Glutamatergic neuron (in vitro differentiated cells): ENCODE results near the gene PGPEP1. TPM values are rescaled to one million over a fixed set of nuclear protein-coding genes. Genes with fewer than 3 reads are reported as not detected.

ENCODE experiments used
- DNase-seq: peaks from one replicate; pipeline ENCODE4 v3.0.0; 2022
- H3K27ac Mint-ChIP-seq: one replicate; pipeline ENCODE4 v1.8.0; 2020; ENCODE audit warnings: mild to moderate bottlenecking, mixed read lengths, inconsistent platforms; ENCODE audit not compliant: unreplicated experiment
- H3K27me3 Mint-ChIP-seq: one replicate; pipeline ENCODE4 v1.8.0; 2020; ENCODE audit warnings: mild to moderate bottlenecking, moderate library complexity, mixed read lengths, inconsistent platforms; ENCODE audit not compliant: unreplicated experiment
- H3K36me3 Mint-ChIP-seq: one replicate; pipeline ENCODE4 v1.8.0; 2020; ENCODE audit warnings: mild to moderate bottlenecking, mixed read lengths, inconsistent platforms; ENCODE audit not compliant: unreplicated experiment
- H3K4me1 Mint-ChIP-seq: one replicate; pipeline ENCODE4 v1.8.0; 2020; ENCODE audit warnings: mild to moderate bottlenecking, low read depth, mixed read lengths, inconsistent platforms; ENCODE audit not compliant: unreplicated experiment
- H3K4me3 Mint-ChIP-seq: one replicate; pipeline ENCODE4 v1.8.0; 2020; ENCODE audit warnings: mild to moderate bottlenecking, mixed read lengths, inconsistent platforms; ENCODE audit not compliant: unreplicated experiment
- H3K9me3 Mint-ChIP-seq: one replicate; pipeline ENCODE4 v1.8.0; 2020; ENCODE audit warnings: mild to moderate bottlenecking, moderate library complexity, mixed read lengths, inconsistent platforms; ENCODE audit not compliant: unreplicated experiment
- CTCF ChIP-seq: fragments of 200-600 bp; sonication (generic); IDR thresholded peaks from one replicate; pipeline ENCODE4 v1.5.0; 2021; ENCODE audit not compliant: partially characterized antibody, unreplicated experiment
- total RNA-seq: library from RNA; stranded (reverse); fragmentation: NEBNext Ultra II Directional; extraction: Animal tissue kit (Norgen Biotek cat#: 25700); gene quantifications from one replicate; pipeline ENCODE4 v1.2.1, GENCODE V29; 2021; ENCODE audit not compliant: unreplicated experiment

PGPEP1 gene
- total RNA-seq, 1 donor from 2014 or later = 25.6 TPM

- Mint-ChIP-seq H3K9me3 (peaks cover 1% of the 10 kb centered on the region), H3K36me3 (no peaks in the 10 kb centered on the region), H3K4me1 (peaks cover 3% of the 10 kb centered on the region), H3K27me3 (peaks cover 7% of the 10 kb centered on the region), H3K4me3 (no peak overlapping the region), H3K27ac (no peak overlapping the region)
- peak; percentile 91 for DNase-seq
- peak; percentile 100 for TF ChIP-seq CTCF
These were observed 47.9 kb downstream of the PGPEP1 start for GRCh38 chr19:18388100-18388959.

GRCh38 chr19:18388960-18389725 is 48.7 kb downstream of the PGPEP1 start:
- Mint-ChIP-seq H3K4me3 (no peak overlapping the region), H3K9me3 (peaks cover 1% of the 10 kb centered on the region), H3K36me3 (no peaks in the 10 kb centered on the region), H3K4me1 (peaks cover 3% of the 10 kb centered on the region), H3K27me3 (peaks cover 8% of the 10 kb centered on the region), H3K27ac (no peak overlapping the region)
- no peak for DNase-seq
- TF ChIP-seq CTCF = no peak

DNA sequence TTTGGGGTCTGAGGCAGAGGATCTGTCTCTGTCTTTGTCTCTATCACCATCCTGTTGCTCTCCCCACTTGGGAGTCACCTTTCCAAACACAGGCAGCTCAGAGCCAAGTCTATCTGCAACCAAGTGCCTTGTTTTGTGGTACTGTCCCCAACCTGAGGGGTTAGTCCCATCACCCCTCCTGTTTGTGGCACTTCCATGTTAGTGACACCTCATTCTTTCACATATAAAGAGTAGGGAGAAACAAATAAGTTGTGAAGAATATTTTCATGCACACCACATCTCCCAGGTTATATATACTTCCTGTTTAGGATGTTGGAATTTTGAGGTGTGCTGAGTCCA is 49.3 kb downstream of the PGPEP1 start:
- no peak for DNase-seq
- Mint-ChIP-seq H3K9me3 (peaks cover 1% of the 10 kb centered on the region), H3K4me1 (no peaks in the 10 kb centered on the region), H3K4me3 (no peak overlapping the region), H3K27me3 (peaks cover 8% of the 10 kb centered on the region), H3K27ac (no peak overlapping the region), H3K36me3 (no peaks in the 10 kb centered on the region)
- TF ChIP-seq CTCF = no peak

DNA sequence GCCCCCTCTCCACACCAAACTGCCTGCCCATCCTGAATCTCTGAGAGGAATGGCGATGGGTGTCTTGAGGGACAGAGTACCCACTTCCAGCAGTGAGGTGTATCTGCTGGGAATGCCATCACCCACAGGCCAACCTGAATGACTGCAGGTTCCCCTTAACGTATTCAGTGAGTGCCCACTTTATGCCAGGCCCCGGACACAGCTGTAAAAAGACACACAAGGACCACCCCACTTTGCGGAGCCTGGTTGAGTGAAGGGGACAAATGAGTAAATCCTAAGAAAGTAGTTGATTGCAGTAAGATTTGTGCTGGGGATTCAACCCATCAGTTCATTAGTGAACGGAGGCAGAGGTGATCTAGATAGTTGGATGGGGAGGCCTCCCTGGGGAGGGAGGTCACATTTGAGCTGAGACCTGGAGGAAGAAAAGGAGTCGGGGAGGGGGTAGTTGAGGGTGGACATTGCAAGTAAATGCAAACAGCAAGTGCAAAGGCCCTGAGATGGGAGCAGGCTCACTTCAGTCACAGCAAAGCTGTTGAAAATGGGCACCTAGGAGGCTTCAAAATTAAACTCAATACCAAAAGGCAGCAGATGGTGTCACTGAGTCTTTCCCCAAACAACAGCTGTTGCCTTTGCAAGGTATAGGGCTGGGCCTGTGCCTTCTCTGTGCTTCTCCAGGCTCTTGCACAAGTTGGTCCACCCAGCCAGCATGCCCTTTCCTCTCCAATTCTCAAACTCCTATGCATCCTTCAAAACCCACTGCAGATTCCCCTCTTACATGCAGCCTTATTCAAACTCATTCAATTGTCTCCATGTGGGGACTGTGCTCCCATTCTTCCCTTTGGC is 49.9 kb downstream of the PGPEP1 start:
- Mint-ChIP-seq H3K4me1 (no peaks in the 10 kb centered on the region), H3K36me3 (no peaks in the 10 kb centered on the region), H3K27ac (no peak overlapping the region), H3K27me3 (peaks cover 8% of the 10 kb centered on the region), H3K4me3 (no peak overlapping the region), H3K9me3 (peaks cover 1% of the 10 kb centered on the region)
- TF ChIP-seq CTCF = no peak
- DNase-seq = no peak
